T-helper 1 cell (primary cell): ENCODE results near the gene RNF32.
"Not testable (repeated sequence)": the region's sequence is repeated elsewhere in the genome, so short reads cannot be mapped to it uniquely, and the experiment has no call there.

ENCODE experiments used
- DNase-seq, 5 donors: peaks; one replicate each; pipeline ENCODE4 v3.0.0-alpha.2; 2012 to 2020

Gene RNF32

GRCh38 chr7:156642306-156643045 is 1.9 kb downstream of the RNF32 start:
- no peak for DNase-seq

DNA sequence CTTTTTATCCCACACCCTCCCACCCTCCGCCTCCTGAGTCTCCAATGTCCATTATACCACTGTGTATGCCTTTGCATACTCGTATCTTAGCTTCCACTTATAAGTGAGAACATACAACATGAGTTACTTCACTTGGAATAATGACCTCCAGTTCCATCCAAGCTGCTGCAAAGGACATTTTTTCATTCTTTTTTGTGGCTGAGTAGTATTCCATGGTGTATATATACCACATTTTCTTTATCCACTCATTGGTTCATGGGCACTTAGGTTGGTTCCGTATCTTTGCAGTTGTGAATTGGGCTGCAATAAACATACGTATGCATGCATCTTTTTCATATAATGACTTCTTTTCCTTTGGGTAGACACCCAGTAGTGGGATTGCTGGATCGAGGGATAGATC is 6.8 kb downstream of the RNF32 start:
- DNase-seq, result not testable (repeated sequence)

DNA sequence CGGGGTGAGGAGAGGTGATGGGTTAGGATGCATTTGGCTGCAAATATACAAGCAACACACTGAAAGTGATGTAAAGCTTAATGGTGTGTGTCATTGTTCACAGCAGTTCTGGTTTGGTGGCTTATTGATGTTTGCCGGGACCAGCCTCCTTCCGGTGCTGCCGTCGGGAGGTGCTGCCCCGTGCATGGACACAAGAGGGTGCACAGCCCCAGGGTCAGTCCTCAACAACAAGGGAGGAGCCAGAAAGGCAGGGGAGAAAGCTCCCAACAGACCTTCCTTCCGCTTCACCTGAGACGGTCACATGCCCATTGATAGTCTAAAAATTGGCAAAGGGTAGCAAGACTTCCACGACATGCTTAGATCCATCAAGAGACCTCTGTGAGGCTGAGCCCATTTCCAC is 9.5 kb downstream of the RNF32 start:
- DNase-seq, result peak in 1 of 5 donors; percentile 9

DNA sequence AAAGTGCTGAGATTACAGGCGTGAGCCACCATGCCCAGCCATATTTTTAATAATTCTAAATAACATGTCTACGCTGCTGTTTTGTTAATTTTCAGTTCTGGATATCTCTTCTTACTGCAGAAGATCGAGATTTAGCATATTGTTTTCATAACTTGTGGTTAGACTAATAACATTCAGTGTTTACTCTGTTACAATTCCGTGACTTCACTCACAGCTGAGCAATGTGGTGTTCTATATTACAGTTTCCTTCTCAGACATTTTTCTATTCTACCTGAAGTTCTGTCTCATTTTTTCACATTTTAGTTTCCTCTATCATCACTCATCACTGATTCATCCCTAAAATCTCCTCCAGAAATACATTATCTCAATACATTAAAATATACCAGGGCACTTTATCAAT is 10.9 kb downstream of the RNF32 start:
- no peak for DNase-seq

GRCh38 chr7:156652886-156653568 is 12.5 kb downstream of the RNF32 start:
- no peak for DNase-seq

DNA sequence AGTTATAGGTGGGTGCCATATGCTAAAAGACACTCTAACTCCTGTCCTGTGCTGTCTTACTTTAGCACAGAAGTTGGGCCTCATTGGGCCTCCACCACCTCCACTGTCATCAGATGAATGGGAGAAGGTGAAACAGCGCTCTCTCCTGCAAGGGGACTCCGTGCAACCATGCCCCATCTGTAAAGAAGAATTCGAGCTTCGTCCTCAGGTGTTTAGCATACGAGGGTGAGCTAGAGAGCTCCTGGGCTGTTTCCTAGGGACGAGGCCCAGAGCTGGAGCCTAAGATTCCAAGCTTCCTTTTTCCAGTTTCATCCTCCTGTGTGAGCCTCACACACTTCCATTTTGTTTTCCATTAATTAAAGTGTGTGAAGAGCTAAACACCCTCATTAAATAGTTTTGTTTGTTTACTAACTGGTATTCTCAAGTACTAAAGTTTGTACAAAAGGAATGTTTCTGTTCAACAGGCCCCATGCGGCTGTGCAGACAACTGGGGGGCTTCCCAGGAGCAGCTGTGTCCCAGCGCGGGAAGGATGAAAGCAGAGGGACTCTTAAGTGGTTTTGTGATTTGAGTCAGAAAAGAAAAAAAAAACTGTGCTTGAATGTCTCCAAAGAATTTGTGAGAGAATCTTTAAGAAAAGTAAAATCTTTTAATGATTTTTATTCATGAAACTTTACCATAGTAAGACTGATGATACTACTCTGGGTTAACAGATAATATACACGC is 14.1 kb downstream of the RNF32 start:
- DNase-seq, result no peak

DNA sequence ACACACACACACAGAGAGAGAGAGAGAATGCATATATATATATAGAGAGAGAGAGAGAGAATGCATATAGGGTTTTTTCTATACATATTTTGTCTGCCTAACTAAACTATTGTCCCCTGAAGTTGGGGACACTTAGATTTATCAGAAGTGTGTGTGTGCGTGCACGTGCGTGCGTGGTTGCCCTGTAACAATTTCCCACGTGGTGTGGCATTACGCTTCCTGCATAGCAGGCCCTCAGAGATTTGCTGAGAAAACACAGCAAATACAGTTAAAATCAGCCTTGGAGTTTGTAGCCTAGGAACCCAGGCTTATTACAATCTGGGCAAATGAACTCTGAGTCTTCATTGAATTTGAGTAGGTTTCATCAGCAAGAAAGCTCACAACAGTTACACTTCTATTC is 14.7 kb downstream of the RNF32 start:
- DNase-seq, result no peak

DNA sequence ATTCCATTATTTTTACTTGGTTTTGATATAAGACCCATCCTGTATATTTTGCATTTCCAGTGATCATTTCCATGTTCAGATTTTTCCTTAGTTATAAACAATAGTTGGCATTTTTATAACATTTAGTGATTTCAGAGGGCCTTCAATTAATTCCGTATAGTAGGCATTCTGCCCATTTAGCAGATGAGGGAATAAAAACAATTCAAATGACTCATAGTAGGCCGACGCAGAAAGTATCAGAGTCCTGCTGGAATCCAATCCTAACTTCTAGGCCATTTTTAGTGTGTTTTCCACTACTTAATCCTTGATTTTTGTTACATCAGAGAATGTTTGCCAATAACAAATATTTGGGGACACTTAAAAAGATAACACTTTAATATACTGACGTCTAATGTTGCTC is 15.4 kb downstream of the RNF32 start:
- no peak for DNase-seq

- no peak for DNase-seq
Observed at GRCh38 chr7:156656598-156656997, 16.0 kb downstream of the RNF32 start.

DNA sequence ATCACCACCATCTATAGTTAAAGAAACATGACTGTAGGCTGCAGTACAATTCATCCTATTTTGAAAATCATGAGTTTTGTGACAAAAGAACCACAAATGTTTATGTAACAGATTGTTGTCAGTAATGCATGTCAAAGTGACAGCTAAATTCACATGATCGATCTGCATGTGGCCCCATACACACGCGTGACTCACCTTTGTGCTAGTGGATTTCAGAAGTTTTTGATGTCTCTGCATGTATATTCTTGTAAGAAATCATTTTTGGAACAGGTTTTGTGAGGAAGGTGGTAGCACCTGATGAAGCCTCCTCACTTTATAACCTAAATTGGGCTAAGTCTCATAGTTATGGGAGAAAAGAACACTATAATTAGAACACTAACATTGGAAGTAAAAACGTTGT is 17.1 kb downstream of the RNF32 start:
- no peak for DNase-seq

GRCh38 chr7:156659203-156659602 is 18.6 kb downstream of the RNF32 start:
- no peak for DNase-seq

DNA sequence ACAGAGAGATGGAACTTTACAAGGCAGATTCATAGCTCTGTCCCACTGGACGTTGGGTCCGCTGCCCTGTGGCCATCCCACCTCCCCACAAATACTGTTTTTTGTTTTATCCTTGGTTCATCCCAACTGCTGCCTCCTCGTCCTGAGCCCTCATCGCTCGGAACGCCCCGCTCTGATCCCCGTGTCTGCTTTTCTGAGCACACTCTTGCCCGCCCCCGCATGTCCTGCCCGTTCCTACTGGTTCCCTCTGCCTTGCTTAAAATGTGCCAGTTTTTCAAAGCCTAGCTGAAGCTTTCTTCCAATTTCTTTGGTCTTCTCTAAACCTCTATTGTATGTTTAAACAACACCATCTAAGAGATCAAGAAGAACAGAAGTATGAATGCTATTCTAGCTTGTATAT is 19.4 kb downstream of the RNF32 start:
- no peak for DNase-seq

- no peak for DNase-seq
Observed at GRCh38 chr7:156661637-156662036, 21.1 kb downstream of the RNF32 start.

- DNase-seq, result no peak
Observed at GRCh38 chr7:156662277-156662676, 21.7 kb downstream of the RNF32 start.

DNA sequence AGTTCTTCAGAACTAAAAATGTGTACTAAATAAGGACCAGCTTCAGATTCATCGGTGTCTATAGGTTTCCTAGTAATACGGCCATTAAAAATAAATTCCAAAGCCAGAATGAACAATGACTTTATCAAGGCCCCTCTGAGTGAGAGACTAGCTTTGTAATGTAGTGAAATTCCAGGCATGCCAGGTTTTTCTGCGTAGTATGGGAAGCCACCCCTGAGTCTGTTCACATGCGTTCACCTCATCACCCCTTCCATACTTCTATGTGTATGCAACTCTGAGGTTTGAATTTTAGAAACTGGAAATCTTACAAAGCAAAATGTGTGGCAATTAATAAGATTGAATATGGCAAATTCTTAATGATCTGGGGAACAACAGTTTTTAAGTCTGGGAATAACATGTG is 24.5 kb downstream of the RNF32 start:
- no peak for DNase-seq

- no peak for DNase-seq
Observed at GRCh38 chr7:156666368-156667109, 26.0 kb downstream of the RNF32 start.

DNA sequence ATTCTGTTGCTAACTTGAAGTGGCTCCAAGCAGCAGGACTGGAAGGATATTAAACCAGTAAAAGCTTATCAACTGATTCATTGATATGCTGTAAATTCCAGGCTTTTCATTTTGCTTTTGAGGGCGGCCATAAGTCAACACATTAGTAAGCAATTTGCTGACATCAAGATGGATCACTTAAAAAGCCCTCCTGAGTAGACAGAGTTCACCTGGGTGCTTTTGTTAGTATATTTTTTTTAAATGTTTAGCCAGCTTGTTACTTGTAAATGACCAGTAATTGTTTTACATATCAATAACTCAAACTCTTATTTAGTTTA is 26.5 kb downstream of the RNF32 start:
- DNase-seq, result no peak

- DNase-seq, result no peak
Observed at GRCh38 chr7:156668130-156668741, 27.7 kb downstream of the RNF32 start.

GRCh38 chr7:156669035-156669828 is 28.7 kb downstream of the RNF32 start:
- no peak for DNase-seq

GRCh38 chr7:156673454-156673853 is 32.9 kb downstream of the RNF32 start:
- no peak for DNase-seq

- DNase-seq, result no peak
Observed at GRCh38 chr7:156673902-156674301, 33.3 kb downstream of the RNF32 start.

GRCh38 chr7:156675721-156676120 is 35.1 kb downstream of the RNF32 start:
- no peak for DNase-seq
